ENCODE data around the gene SUPT5H. TPM values are rescaled to one million over a fixed set of nuclear protein-coding genes. Genes with fewer than 3 reads are reported as not detected.

SUPT5H gene
- total and polyA plus RNA-seq, 12 donors: 56.2 to 149 (median 84.3) TPM

- intact Hi-C loops (cut with DNase I): loop anchor here in 6 of 10 donors (2.0 to 10.0 kb wide), 4 partner anchors 33 to 1075 kb away; partner anchors contain the start of genes EID2B (in 5 of the 6), FAM98C (in 1 of the 6) and SUPT5H (in 1 of the 6)
- DNase-seq (no peak), ATAC-seq (peak in 1 of 8 donors; percentile 1)
- peaks cover 3 to 24% (median 19%) of the 10 kb centered on the region in 9 donors for H3K4me1 ChIP-seq
- TF ChIP-seq CTCF (IDR thresholded peaks at IDR 0.05): no peak
- no peaks in the 10 kb centered on the region for H3K27me3 ChIP-seq
- H3K36me3 ChIP-seq: peaks cover 0 to 48% (median 21%) of the 10 kb centered on the region in 9 donors
- WGBS, 2 donors: 51 to 58% methylated on average over 10 of the region's 10 CpGs
- no peaks in the 10 kb centered on the region for H3K9me3 ChIP-seq
- H3K27ac ChIP-seq: peak overlapping the region in 9 of 10 donors; percentile 66 to 89 (median 86)
- H3K4me3 ChIP-seq: peak overlapping the region; percentile 71 to 100 (median 94)
Measured at GRCh38 chr19:39479916-39480315, 34.5 kb downstream of the SUPT5H start.

GRCh38 chr19:39480337-39481228, 35.2 kb downstream of the SUPT5H start, which contains the start of gene TIMM50:
Gene TIMM50, plus strand, starts transcription at chr19:39480838. Its CDS starts 16 bp downstream, at chr19:39480854.
- WGBS, 2 donors: 0 to 1% methylated on average over 62 of the region's 62 CpGs
- peak; percentile 97 to 99 (median 98) for ATAC-seq
- intact Hi-C loops (cut with DNase I): loop anchor here in 3 of 10 donors (2.0 to 10.0 kb wide), 3 partner anchors 33 to 54 kb away; partner anchors contain the start of genes EID2B (in 2 of the 3) and SUPT5H (in 1 of the 3)

GRCh38 chr19:39481229-39481545, 35.8 kb downstream of the SUPT5H start:
- Histone ChIP-seq H3K4me1 (peaks cover 3 to 23% (median 17%) of the 10 kb centered on the region in 9 donors), H3K27me3 (no peaks in the 10 kb centered on the region), H3K27ac (peak overlapping the region in 9 of 10 donors; percentile 66 to 89 (median 86)), H3K36me3 (peaks cover 0 to 48% (median 20%) of the 10 kb centered on the region in 9 donors), H3K9me3 (no peaks in the 10 kb centered on the region), H3K4me3 (peak overlapping the region; percentile 71 to 100 (median 94))
- TF ChIP-seq CTCF (IDR thresholded peaks at IDR 0.05): no peak
- intact Hi-C loops (cut with DNase I): loop anchor here in 3 of 10 donors (2.0 to 10.0 kb wide), 3 partner anchors 34 to 54 kb away; partner anchors contain the start of genes EID2B (in 2 of the 3) and SUPT5H (in 1 of the 3)
- WGBS, 2 donors: 2% methylated on average over 12 of the region's 12 CpGs
- DNase-seq (no peak), ATAC-seq (peak in 1 of 8 donors; percentile 4)

More at GRCh38 chr19:39480337-39481228, 35.2 kb downstream of the SUPT5H start, which contains the start of gene TIMM50:
- no peak for TF ChIP-seq CTCF (IDR thresholded peaks at IDR 0.05)
- Histone ChIP-seq H3K27me3 (no peaks in the 10 kb centered on the region), H3K36me3 (peaks cover 0 to 48% (median 20%) of the 10 kb centered on the region in 9 donors), H3K27ac (peak within 1 kb of the TSS; percentile 66 to 89 (median 82)), H3K4me1 (peaks cover 3 to 23% (median 19%) of the 10 kb centered on the region in 9 donors), H3K9me3 (no peaks in the 10 kb centered on the region), H3K4me3 (peak within 1 kb of the TSS; percentile 71 to 100 (median 94))
- DNase-seq: peak; percentile 97 to 98

- peak overlapping the region in 2 of 10 donors; percentile 86 to 87 for H3K27ac ChIP-seq
- peaks cover 0 to 50% (median 22%) of the 10 kb centered on the region in 9 donors for H3K36me3 ChIP-seq
- peak in 1 of 8 donors; percentile 2 for ATAC-seq
- peak overlapping the region in 9 of 10 donors; percentile 71 to 100 (median 94) for H3K4me3 ChIP-seq
- 69 to 71% methylated on average over 11 of the region's 11 CpGs for WGBS, 2 donors
- intact Hi-C loops (cut with DNase I): loop anchor here in 3 of 10 donors (2.0 to 10.0 kb wide), 3 partner anchors 34 to 53 kb away; partner anchors contain the start of genes EID2B (in 2 of the 3) and SUPT5H (in 1 of the 3)
- peaks cover 3 to 23% (median 17%) of the 10 kb centered on the region in 9 donors for H3K4me1 ChIP-seq
- H3K27me3 ChIP-seq: no peaks in the 10 kb centered on the region
- no peaks in the 10 kb centered on the region for H3K9me3 ChIP-seq
- TF ChIP-seq CTCF (IDR thresholded peaks at IDR 0.05): no peak
- DNase-seq: no peak
Measured at GRCh38 chr19:39481676-39482075, 36.3 kb downstream of the SUPT5H start.

Data from heart right ventricle (tissue), 16 donors.